SK-N-SH (cell line): ENCODE data around the gene ALPL.

ENCODE experiments used
- EP300 ChIP-seq, 2 experiments: IDR thresholded peaks; 2 replicates each; pipeline versions ENCODE4 v1.4.0 to v1.6.1; 2012; ENCODE audit warnings: borderline replicate concordance in 1 of 2, low read depth in 1 of 2, low read length in 1 of 2
- EZH2phosphoT487 ChIP-seq: fragments of 200-600 bp; sonication (generic); IDR thresholded peaks from 2 replicates; pipeline ENCODE4 v1.6.1; 2017; ENCODE audit warnings: low read depth, mixed run types, mild to moderate bottlenecking, antibody characterized with exemption, moderate library complexity, borderline replicate concordance
- GATA2 ChIP-seq: sonication (generic); formaldehyde crosslinking; IDR thresholded peaks from 2 replicates; pipeline ENCODE4 v1.5.0; 2020; ENCODE audit warnings: mild to moderate bottlenecking, missing genetic modification reagents
- NRF1 ChIP-seq: IDR thresholded peaks from 2 replicates; pipeline ENCODE4 v1.6.1; 2012; ENCODE audit warnings: low read depth, mild to moderate bottlenecking, low read length
- RAD21 ChIP-seq: IDR thresholded peaks from 2 replicates; pipeline ENCODE4 v1.6.1; 2012; ENCODE audit warnings: mild to moderate bottlenecking, low read length
- RCOR1 ChIP-seq: fragments of 150-350 bp; IDR thresholded peaks from 2 replicates; pipeline ENCODE4 v1.6.1; 2017; ENCODE audit warnings: antibody characterized with exemption, low read length
- SIN3A ChIP-seq: IDR thresholded peaks from 2 replicates; pipeline ENCODE4 v1.6.1; 2012; ENCODE audit warnings: low read depth, mild to moderate bottlenecking, low read length, moderate library complexity, borderline replicate concordance
- SMC3 ChIP-seq: IDR thresholded peaks from 2 replicates; pipeline ENCODE4 v1.6.1; 2012; ENCODE audit warnings: low read depth, low read length, improper control_type of control experiment
- TEAD4 ChIP-seq: IDR thresholded peaks from 2 replicates; pipeline ENCODE4 v1.4.0; 2012; ENCODE audit warnings: mild to moderate bottlenecking, borderline replicate concordance; ENCODE audit not compliant: insufficient read depth
- YY1 ChIP-seq: IDR thresholded peaks from 2 replicates; pipeline ENCODE4 v1.4.0; 2012; ENCODE audit warnings: low read depth, mild to moderate bottlenecking
- TF ChIP-seq, protein P1 (sequence below): fragments of 200-600 bp; sonication (generic); IDR thresholded peaks from 2 replicates; pipeline ENCODE4 v1.6.1; 2017; ENCODE audit warnings: antibody characterized with exemption, mild to moderate bottlenecking, moderate library complexity
- TF ChIP-seq, protein P2 (sequence below): fragments of 150-350 bp; IDR thresholded peaks from 2 replicates; pipeline ENCODE4 v1.6.1; 2017; ENCODE audit warnings: antibody characterized with exemption, low read length, low read depth, borderline replicate concordance
- TF ChIP-seq, protein P3 (sequence below): IDR thresholded peaks from 2 replicates; pipeline ENCODE4 v1.4.0; 2012; ENCODE audit warnings: low read depth, borderline replicate concordance
- TF ChIP-seq, protein P4 (sequence below): IDR thresholded peaks from 2 replicates; pipeline ENCODE4 v1.4.0; 2012; ENCODE audit warnings: low read depth

DNA sequence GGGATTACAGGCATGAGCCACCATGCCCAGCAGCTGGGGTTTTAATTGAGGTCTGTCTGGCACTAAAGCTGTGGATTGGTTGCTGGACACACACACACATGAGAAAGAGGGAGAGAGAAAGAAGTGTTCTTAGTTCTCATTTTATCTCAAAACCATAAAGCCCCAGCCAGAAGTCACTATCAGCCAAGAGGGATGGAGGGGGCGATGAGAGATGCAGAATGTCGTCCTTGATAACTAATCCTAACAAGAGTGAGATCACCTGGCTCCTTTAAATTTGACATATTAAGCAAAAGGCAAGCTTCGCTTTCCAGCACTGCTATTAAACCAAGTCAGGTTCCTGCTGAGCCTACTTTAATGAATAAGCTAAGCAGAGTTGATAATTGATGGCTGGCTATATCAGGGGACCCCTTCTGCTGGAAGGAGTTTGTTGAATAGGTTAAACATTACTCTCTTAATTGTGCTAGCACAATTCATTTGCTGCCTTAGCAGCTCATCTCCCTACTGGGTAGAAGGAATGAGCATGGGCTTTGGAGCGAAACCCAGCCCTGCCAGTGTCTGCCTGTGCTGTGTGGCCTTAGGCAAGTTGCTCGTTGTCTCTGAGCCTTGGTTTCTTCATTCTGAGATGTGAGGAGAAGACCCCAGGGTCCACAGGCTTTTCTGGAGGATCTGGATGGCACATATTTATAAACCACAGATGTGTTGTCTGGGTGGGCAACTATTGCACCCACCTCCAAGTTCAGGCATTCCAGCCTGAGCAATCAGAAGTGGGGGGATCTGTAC lies 50.8 kb downstream of the ALPL start:
- TF ChIP-seq, protein P1, sequence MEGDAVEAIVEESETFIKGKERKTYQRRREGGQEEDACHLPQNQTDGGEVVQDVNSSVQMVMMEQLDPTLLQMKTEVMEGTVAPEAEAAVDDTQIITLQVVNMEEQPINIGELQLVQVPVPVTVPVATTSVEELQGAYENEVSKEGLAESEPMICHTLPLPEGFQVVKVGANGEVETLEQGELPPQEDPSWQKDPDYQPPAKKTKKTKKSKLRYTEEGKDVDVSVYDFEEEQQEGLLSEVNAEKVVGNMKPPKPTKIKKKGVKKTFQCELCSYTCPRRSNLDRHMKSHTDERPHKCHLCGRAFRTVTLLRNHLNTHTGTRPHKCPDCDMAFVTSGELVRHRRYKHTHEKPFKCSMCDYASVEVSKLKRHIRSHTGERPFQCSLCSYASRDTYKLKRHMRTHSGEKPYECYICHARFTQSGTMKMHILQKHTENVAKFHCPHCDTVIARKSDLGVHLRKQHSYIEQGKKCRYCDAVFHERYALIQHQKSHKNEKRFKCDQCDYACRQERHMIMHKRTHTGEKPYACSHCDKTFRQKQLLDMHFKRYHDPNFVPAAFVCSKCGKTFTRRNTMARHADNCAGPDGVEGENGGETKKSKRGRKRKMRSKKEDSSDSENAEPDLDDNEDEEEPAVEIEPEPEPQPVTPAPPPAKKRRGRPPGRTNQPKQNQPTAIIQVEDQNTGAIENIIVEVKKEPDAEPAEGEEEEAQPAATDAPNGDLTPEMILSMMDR, result no peak
- no peak for TF ChIP-seq TEAD4
- TF ChIP-seq, protein P2, sequence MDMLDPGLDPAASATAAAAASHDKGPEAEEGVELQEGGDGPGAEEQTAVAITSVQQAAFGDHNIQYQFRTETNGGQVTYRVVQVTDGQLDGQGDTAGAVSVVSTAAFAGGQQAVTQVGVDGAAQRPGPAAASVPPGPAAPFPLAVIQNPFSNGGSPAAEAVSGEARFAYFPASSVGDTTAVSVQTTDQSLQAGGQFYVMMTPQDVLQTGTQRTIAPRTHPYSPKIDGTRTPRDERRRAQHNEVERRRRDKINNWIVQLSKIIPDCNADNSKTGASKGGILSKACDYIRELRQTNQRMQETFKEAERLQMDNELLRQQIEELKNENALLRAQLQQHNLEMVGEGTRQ, result no peak
- TF ChIP-seq SIN3A, result no peak
- no peak for TF ChIP-seq EZH2phosphoT487
- TF ChIP-seq GATA2 (CRISPR knock-in tag), result no peak
- TF ChIP-seq YY1, result no peak
- no peak for TF ChIP-seq EP300 (IDR thresholded peaks at IDR 0.05; ENCODE audit: borderline replicate concordance in 1 of 2, low read depth in 1 of 2, low read length in 1 of 2)
- no peak for TF ChIP-seq RAD21
- no peak for TF ChIP-seq NRF1
- no peak for TF ChIP-seq SMC3
- TF ChIP-seq, protein P3, sequence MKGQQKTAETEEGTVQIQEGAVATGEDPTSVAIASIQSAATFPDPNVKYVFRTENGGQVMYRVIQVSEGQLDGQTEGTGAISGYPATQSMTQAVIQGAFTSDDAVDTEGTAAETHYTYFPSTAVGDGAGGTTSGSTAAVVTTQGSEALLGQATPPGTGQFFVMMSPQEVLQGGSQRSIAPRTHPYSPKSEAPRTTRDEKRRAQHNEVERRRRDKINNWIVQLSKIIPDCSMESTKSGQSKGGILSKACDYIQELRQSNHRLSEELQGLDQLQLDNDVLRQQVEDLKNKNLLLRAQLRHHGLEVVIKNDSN, result no peak
- TF ChIP-seq RCOR1, result no peak
- TF ChIP-seq, protein P4, sequence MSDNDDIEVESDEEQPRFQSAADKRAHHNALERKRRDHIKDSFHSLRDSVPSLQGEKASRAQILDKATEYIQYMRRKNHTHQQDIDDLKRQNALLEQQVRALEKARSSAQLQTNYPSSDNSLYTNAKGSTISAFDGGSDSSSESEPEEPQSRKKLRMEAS, result no peak
